ENCODE data around the gene NUAK2.
A peak's percentile ranks its signal among the peaks of the same experiment; 100 is the strongest.

NUAK2 gene

GRCh38 chr1:205275133-205275532 is 46.4 kb downstream of the NUAK2 start:
- peak overlapping the region; percentile 25; the same call in 1 of the 2 replicates for H3K4me2 ChIP-seq (ENCODE audit: low read length)
- TF ChIP-seq CTCF (IDR thresholded peaks at IDR 0.05; ENCODE audit: low read length) (peak; percentile 40; the same call in 1 of the 2 replicates), EZH2 (IDR thresholded peaks at IDR 0.05; ENCODE audit: borderline replicate concordance, low read length) (no peak)
- H3K9me3 ChIP-seq (ENCODE audit: low read length), result no peaks in the 10 kb centered on the region
- H3K27ac ChIP-seq (ENCODE audit: low read depth, low read length, poor library complexity, severe bottlenecking), result peak overlapping the region; percentile 94
- no peaks in the 10 kb centered on the region for H3K27me3 ChIP-seq (ENCODE audit: insufficient read depth, low read length)
- no peaks in the 10 kb centered on the region for H3K9me2 ChIP-seq (ENCODE audit: low read depth, low read length)
- H4K20me1 ChIP-seq (ENCODE audit: insufficient read depth, low read length), result no peaks in the 10 kb centered on the region
- peaks cover 45% of the 10 kb centered on the region for H3K4me1 ChIP-seq (ENCODE audit: insufficient read depth, low read length, severe bottlenecking)
- no peaks in the 10 kb centered on the region for H3K36me3 ChIP-seq (ENCODE audit: insufficient read depth, low read length)
- no peaks in the 10 kb centered on the region for H3F3A ChIP-seq (ENCODE audit: insufficient read depth, low read length)
- no peak overlapping the region for H2AFZ ChIP-seq (ENCODE audit: low read length)
- no peaks in the 10 kb centered on the region for H3K79me2 ChIP-seq (ENCODE audit: insufficient read depth, low read length)
- H3K4me3 ChIP-seq (ENCODE audit: low read depth, low read length, poor library complexity, severe bottlenecking), result no peak overlapping the region
- peak overlapping the region; percentile 17; the same call in 1 of the 2 replicates for H3K9ac ChIP-seq (ENCODE audit: low read length)

GRCh38 chr1:205274041-205274691 is 47.4 kb downstream of the NUAK2 start:
- no peaks in the 10 kb centered on the region for H3K79me2 ChIP-seq (ENCODE audit: insufficient read depth, low read length)
- peak overlapping the region; percentile 45 for H3K4me2 ChIP-seq (ENCODE audit: low read length)
- peak overlapping the region; percentile 10 for H3K4me3 ChIP-seq (ENCODE audit: low read depth, low read length, poor library complexity, severe bottlenecking)
- no peaks in the 10 kb centered on the region for H3K36me3 ChIP-seq (ENCODE audit: insufficient read depth, low read length)
- no peaks in the 10 kb centered on the region for H3K9me2 ChIP-seq (ENCODE audit: low read depth, low read length)
- no peaks in the 10 kb centered on the region for H3F3A ChIP-seq (ENCODE audit: insufficient read depth, low read length)
- no peaks in the 10 kb centered on the region for H4K20me1 ChIP-seq (ENCODE audit: insufficient read depth, low read length)
- H2AFZ ChIP-seq (ENCODE audit: low read length), result no peak overlapping the region
- no peaks in the 10 kb centered on the region for H3K27me3 ChIP-seq (ENCODE audit: insufficient read depth, low read length)
- TF ChIP-seq EZH2 (IDR thresholded peaks at IDR 0.05; ENCODE audit: borderline replicate concordance, low read length) (no peak), CTCF (IDR thresholded peaks at IDR 0.05; ENCODE audit: low read length) (no peak)
- no peaks in the 10 kb centered on the region for H3K9me3 ChIP-seq (ENCODE audit: low read length)
- peak overlapping the region; percentile 94 for H3K27ac ChIP-seq (ENCODE audit: low read depth, low read length, poor library complexity, severe bottlenecking)
- peaks cover 37% of the 10 kb centered on the region for H3K4me1 ChIP-seq (ENCODE audit: insufficient read depth, low read length, severe bottlenecking)
- peak overlapping the region; percentile 51; the same call in 1 of the 2 replicates for H3K9ac ChIP-seq (ENCODE audit: low read length)

GRCh38 chr1:205273551-205273982 is 48.0 kb downstream of the NUAK2 start:
- no peaks in the 10 kb centered on the region; the same call in 1 of the 2 replicates for H3K27me3 ChIP-seq (ENCODE audit: insufficient read depth, low read length)
- H3F3A ChIP-seq (ENCODE audit: insufficient read depth, low read length), result no peaks in the 10 kb centered on the region
- H4K20me1 ChIP-seq (ENCODE audit: insufficient read depth, low read length), result no peaks in the 10 kb centered on the region
- H3K9me3 ChIP-seq (ENCODE audit: low read length), result no peaks in the 10 kb centered on the region
- no peaks in the 10 kb centered on the region for H3K36me3 ChIP-seq (ENCODE audit: insufficient read depth, low read length)
- H3K9ac ChIP-seq (ENCODE audit: low read length), result peak overlapping the region; percentile 51; the same call in 1 of the 2 replicates
- TF ChIP-seq CTCF (IDR thresholded peaks at IDR 0.05; ENCODE audit: low read length) (peak; percentile 98), EZH2 (IDR thresholded peaks at IDR 0.05; ENCODE audit: borderline replicate concordance, low read length) (no peak)
- no peak overlapping the region for H3K4me3 ChIP-seq (ENCODE audit: low read depth, low read length, poor library complexity, severe bottlenecking)
- peak overlapping the region; percentile 94 for H3K27ac ChIP-seq (ENCODE audit: low read depth, low read length, poor library complexity, severe bottlenecking)
- no peaks in the 10 kb centered on the region for H3K9me2 ChIP-seq (ENCODE audit: low read depth, low read length)
- peaks cover 37% of the 10 kb centered on the region for H3K4me1 ChIP-seq (ENCODE audit: insufficient read depth, low read length, severe bottlenecking)
- peak overlapping the region; percentile 45 for H3K4me2 ChIP-seq (ENCODE audit: low read length)
- no peak overlapping the region for H2AFZ ChIP-seq (ENCODE audit: low read length)
- no peaks in the 10 kb centered on the region for H3K79me2 ChIP-seq (ENCODE audit: insufficient read depth, low read length)

Measured in OCI-LY1 (cell line).